GM21786 (cell line): ENCODE data around the gene ENDOD1.
"Not testable (repeated sequence)": the region's sequence is repeated elsewhere in the genome, so short reads cannot be mapped to it uniquely, and the experiment has no call there.

Experiments used
- ATAC-seq: cut with Tn5 transposase; IDR thresholded peaks from one replicate; pipeline ENCODE4 v1.9.1; 2021; ENCODE audit not compliant: unreplicated experiment

Gene ENDOD1, protein sequence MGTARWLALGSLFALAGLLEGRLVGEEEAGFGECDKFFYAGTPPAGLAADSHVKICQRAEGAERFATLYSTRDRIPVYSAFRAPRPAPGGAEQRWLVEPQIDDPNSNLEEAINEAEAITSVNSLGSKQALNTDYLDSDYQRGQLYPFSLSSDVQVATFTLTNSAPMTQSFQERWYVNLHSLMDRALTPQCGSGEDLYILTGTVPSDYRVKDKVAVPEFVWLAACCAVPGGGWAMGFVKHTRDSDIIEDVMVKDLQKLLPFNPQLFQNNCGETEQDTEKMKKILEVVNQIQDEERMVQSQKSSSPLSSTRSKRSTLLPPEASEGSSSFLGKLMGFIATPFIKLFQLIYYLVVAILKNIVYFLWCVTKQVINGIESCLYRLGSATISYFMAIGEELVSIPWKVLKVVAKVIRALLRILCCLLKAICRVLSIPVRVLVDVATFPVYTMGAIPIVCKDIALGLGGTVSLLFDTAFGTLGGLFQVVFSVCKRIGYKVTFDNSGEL

DNA sequence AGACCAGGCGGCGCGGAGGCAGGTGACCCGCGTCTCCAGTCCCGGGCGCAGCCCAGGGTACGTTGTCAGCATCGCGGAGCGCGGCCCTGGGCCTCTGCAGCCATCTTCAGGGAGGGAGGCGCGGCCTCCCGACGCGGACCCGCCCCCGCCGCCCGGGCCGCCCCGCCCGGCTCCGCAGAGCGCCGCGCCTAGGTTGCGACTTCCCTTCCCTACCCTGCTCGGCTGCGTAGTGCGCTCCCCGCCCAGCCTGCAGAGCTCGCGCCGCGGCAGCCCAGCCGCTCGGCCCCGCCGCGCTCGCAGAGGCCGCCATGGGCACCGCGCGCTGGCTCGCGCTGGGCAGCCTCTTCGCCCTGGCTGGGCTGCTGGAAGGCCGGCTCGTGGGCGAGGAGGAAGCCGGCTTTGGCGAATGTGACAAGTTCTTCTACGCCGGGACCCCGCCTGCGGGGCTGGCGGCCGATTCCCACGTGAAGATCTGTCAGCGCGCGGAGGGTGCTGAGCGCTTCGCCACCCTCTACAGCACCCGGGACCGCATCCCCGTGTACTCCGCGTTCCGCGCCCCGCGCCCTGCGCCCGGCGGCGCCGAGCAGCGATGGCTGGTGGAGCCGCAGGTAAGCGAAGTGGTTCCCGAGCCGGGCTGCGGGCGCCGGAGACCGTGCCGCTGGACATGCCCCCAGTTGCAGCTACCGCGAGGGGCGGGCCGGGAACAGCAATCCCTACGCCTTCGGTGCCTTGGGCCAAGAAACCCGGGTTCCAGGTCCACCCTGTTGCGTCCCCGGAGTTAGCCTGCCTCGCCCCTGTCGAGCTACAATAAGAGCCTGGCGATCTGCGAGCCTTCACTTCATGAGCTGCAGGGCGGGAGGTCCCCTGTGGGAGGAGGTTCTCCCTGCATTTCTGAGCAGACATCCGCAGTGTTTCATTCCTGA is at the start of gene ENDOD1:
Gene ENDOD1, plus strand, starts transcription at position 227 of the 923 bp plus-strand sequence. Its CDS starts 82 bp downstream, at position 309.
- peak; percentile 73 for ATAC-seq

DNA sequence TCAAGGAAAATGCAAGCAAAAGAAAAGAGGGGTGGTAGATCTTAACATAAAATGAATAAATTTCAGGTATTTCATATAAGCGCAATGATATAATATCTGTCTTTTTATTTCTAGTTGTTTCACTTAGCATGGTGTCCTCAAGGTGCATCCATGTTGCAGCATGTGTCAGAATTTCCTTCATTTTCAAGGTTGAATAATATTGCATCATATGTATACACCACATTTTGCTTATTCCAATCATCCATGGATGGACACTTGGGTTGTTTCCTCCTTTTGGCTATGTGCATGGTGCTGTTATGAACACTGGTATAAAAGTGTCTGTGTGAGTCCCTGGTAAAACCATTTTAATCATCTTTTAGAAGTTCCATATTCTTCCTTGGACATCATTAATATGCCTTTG is 47.4 kb upstream of the ENDOD1 start:
- ATAC-seq = no peak

DNA sequence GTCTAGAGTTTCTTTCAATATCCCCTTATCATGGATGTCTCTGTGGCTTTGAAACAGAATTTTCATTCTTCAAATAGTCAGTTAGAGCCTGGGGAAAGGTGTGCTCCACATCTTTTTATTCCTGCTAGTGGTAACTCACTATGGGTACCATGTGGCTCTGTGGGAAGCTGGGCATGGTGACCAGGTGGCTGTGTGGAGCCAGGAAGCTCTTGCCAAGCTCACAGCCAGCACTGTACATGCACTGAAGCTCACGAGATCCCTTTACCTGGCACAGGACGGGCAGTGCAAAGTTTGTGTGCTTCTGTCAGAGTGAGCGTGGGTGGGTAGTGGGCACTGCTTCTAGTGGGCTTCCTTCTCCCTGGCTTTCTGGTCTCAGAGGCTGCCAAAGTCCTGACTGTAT is 46.7 kb upstream of the ENDOD1 start:
- ATAC-seq = no peak

DNA sequence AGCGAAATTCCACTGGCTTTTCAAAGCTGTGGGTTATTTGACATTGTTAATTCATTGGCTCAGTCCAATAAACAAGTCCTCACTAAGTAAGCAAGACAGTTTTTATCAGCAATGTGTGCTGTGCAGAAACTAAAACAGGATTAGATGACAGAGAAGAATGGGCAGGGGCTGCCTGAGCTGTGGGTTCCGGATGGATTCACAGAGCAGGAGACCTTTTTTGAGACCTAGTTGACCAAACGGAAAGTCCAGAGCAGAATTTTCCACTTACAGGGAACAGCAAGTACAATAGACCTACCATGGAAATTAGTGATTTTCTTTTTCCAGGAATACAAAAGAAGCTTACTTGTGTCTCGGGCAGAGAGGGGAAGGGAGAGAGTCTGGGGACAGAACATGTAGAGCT is 45.6 kb upstream of the ENDOD1 start:
- ATAC-seq = no peak

DNA sequence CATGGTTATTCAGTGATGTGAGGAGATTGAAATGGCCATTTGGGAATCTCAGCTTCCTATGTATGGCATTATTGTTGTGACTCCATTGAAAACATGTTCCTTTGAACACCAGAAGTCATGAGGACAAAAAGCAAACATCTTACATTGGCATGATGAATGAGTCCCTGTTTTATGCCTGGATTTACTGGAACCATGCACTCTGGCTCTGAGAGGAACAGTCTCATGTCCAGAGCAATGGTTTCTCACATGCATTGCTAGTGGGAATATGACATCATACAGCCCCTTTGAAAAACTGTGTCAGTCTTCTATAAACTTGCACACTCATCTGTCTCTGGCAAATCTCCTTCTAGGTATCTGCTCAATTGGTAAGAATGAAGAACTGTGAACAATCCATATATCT is 43.8 kb upstream of the ENDOD1 start:
- ATAC-seq = no peak

DNA sequence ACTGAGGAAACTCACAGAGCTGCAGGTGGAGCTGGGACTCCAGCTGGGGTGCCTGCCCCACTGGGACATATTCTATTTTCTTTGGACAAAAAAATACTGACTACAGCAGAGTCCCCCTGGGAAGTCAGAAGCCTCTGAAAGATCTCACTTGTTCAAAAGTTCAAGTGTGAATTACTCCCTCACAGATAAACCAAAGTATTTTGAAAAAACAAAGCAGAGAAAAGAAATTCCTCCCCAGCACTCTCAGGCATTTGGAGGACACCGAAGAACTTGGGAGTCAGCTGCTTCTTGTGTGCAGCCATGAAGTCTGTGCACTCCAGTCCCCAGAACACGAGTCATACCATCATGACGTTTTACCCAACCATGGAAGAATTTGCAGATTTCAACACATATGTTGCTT is 40.5 kb upstream of the ENDOD1 start, which contains the start of gene KDM4F:
Gene KDM4F, plus strand, starts transcription at position 301 of the 400 bp plus-strand sequence.
- ATAC-seq = not testable (repeated sequence)

DNA sequence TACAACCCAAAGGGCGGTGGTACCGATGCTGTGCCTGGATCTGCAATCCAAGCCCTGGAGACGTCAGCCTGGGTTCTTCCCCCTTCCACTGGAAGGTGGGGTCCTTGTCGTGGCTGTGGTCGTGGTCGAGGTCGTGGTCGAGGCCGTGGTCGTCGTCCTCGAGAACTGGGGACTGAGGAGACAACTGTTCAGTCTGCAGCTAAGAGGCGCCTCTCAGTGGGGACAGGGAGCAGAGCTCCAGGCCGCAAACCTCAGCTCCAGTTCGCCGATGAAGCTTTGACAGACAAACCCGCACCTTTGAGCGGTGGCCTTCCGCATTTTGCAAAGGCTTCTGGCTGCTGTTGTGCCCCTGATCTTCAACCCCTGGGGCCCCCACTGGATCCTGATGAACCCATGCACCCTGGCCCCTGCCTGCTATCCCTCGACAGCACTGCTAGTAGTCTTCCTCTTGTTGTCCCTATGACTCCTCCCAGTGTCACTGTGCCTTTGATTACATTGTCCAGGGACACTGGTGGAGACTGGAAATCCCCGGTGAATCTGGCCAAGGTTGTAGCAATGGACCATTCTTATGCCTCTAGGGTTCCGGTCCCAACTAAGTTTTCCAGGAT is 38.9 kb upstream of the ENDOD1 start:
- no peak for ATAC-seq

DNA sequence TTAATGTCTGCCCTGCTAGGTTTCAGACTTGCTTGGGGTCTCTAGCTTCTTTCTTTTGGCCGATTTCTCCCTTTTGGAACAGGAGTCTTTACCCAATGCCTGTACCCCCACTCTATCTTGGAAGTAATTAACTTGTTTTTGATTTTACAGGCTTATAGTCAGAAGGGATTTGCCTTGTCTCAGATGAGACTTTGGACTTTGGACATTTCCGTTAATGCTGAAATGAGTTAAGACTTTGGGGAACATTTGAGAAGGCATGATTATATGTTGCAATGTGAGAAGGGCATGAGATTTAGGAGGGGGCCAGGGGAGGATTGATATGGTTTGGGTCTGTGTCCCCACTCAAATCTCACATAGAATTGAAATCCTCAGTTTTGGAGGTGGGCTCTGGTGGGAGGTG is 35.3 kb upstream of the ENDOD1 start:
- no peak for ATAC-seq

DNA sequence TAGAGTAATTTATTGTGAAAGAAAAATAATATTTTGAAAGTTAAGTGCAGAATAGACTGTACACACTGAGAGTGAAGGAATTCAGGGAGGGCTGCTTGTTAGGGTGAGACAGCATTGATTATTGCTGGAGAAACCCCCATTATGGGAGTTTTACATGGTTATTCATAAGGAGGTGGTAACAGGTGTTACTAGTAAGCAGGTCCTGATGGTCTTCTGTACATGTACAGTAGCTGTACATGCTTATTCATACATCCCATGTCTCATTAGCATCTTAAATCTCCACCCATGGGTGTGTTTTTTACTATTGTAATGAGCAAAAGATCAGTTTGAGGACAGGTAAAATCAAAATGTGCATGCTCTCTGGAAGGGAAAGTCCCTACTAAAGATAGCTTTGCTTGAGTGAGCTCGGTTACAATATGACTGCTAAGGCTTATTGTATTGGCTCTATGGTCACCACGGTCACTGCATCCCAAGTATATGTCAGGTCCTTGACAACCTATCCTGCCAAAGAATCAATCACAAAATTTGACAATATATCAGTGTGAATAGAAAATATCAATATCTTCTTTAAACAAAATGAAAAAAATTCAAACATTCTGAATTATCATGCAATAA is 34.3 kb upstream of the ENDOD1 start:
- ATAC-seq = peak; percentile 99

DNA sequence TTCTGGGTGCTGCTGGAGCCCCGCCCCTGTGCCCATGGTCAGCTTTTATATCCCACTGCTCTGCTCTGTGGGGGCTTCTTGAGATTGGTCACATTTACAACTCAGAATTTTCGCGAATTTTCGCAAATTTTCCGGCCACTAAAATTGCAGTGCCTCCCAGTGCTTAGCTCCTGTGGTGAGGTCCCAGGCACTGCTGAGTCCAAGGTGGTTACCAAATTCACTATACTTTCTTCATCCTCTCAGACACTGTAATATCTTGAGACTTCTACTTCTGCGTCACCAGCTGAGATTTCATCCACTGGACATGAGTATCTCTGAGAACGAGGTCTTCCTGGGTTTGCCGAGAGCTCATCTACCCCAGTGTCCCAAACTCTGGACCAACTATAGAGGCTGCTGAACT is 31.7 kb upstream of the ENDOD1 start:
- no peak for ATAC-seq

DNA sequence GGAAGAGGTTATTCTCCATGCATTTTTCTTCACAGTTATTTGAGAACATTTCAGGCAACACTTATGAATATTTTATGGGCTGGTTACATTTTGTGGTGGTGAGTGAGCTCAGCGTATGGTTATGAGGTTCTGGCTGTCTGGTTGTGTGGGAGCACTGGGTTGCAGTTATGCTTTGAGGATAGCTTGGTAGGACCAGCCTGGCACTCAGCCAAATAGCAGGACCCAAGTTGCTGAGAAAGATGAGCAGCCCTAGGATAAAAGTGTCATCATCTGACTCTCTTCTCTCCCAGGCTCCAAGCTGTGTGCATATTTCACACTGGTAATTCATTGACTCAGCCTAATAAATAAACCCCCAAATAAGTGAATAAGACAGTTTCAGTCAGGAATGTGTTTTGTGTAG is 31.0 kb upstream of the ENDOD1 start:
- no peak for ATAC-seq

DNA sequence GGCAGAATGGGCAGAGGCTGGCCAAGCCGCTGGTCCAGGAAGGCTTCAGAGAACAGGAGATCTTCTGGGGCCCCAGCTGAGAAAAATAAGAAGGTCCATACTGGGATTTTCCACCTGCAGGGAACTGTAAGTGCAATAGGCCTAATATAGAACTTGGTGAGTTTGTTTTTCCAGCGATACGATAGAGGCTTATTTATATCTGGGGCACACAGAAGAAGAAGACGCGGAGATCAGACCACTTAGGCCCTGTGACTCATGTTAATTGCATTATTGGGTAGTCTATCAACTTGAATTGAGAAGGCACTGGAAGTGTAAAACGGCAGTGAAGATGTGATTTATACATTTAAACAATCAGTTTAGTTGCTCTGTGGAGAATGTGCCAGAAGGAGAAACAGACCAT is 30.6 kb upstream of the ENDOD1 start:
- ATAC-seq = no peak

DNA sequence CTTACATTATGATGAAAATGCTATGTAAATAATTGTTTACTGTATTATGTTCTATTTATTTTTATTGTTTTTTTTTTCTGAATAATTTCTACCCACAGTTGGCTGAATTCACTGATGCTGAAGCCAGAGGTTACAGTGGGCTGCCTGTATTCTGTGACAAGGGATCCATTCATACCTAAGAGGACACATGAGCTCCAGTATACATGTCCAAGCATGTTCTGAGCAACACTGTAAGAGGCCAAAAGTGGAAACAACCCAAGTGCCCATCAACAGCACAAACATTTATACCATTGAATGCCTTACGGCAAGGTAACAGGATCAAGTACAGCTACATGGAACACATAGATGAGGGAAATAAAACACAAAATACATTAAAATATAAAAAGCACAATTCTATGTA is 24.3 kb upstream of the ENDOD1 start:
- no peak for ATAC-seq

DNA sequence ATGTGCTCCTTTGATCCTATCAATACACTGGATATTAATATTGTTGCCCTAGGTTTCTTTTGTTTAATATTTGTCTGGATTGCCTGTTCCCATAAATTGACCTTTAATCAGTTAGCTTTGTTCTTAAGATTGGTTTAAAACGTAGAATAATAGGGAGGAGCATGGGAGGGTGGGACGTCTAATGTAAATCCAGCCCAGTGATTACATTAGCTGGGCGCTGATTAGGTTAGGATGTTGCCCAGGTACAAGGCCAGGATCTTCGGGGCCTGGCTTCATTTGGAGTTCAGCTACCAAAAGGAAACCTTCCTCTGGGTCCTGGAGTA is 23.0 kb upstream of the ENDOD1 start, which contains the start of gene SRSF8:
Gene SRSF8, plus strand, starts transcription at position 204 of the 323 bp plus-strand sequence. CDS start 308 bp downstream, outside the sequence.
- ATAC-seq = peak; percentile 38

DNA sequence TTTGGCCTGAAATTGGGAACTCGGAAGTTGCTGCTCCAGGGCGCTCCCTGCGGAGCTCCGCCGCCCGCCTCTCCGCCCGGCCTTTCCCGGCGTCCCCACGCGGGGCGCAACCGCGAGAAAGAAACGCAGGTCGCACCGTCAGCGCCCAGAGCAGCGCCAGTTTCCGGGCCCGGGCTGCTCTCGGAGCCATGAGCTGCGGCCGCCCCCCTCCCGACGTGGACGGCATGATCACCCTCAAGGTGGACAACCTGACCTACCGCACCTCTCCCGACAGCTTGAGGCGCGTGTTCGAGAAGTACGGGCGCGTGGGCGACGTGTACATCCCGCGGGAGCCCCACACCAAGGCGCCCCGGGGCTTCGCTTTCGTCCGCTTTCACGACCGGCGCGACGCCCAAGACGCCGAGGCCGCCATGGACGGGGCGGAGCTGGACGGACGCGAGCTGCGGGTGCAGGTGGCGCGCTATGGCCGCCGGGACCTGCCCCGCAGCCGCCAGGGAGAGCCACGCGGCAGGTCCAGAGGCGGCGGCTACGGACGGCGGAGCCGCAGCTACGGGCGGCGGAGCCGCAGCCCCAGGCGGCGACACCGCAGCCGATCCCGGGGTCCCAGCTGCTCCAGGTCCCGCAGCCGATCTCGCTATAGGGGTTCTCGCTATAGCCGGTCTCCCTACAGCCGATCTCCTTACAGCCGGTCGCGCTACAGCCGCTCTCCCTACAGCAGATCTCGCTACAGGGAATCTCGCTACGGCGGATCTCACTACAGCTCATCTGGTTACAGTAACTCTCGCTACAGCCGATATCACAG is 22.4 kb upstream of the ENDOD1 start:
- ATAC-seq = peak; percentile 60

DNA sequence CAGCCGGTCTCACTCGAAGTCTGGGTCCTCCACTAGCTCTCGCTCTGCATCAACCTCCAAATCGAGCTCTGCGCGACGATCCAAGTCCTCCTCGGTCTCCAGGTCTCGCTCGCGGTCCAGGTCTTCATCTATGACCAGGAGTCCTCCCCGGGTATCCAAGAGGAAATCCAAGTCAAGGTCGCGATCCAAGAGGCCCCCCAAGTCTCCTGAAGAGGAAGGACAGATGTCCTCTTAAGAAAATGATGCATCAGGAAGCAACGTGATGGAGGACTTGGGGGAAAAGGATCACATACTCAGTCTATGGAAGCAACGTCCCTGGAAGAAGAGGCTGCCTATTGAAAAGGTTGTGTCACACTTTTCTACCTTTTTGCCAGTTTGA is 21.8 kb upstream of the ENDOD1 start:
- ATAC-seq = no peak

DNA sequence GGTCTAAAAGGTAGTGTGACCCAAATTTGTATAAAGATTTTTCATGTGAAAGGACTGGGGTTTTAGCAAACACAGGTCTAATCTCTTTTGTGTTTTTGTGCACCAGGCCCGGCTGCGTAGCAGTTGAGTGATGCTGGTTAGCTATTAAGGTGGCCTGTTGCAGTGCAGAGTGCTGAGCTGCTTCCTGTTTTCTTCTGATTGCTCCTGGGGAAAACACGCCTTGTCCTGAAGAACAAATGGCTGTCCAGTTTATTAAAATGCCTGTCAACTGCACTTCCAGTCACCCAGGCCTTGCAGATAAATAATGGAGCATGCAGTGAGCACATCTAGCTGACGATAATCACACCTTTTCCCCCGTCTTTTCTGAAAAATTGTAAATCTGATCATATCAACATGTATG is 21.1 kb upstream of the ENDOD1 start:
- ATAC-seq = peak; percentile 74

DNA sequence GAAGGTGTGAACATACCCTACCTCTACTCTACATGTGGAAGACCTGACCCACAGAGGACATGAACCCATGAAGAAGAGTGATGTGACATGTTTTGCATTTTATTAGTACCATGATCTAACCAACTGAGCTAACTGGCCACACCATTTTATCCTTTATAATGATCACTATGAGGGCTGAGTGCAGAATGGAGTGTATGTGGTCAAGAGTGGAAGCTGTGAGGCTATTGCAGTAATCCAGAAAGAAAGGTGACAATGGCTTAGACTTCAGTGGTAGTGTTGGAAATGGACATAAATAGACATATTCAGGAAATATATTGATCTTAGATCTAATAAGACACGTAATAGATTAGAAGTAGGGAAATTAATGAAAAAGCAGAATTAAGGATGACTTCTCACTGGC is 19.2 kb upstream of the ENDOD1 start:
- ATAC-seq = no peak

DNA sequence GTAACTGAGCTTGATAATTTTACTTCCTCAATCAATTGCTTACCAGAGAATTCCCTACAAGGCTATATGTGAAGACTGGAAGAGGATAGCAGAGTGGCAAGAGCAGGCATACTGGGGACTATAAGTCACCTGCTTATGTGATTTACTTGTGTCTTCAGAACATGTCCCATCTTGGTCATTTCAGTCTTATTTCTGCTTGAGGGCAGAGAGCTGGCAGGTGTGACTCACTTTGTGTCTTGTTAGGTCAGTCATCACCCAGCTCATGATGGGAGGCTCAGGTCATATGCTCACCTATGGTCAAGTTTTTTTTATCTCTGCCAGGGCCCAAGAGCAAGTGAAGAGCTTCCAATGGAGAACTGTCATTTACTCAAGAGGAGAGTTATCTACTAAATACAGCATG is 16.7 kb upstream of the ENDOD1 start:
- ATAC-seq = no peak
